ENCODE measurements around the gene FADS1.
A peak's percentile ranks its signal among the peaks of the same experiment; 100 is the strongest.

Gene FADS1

DNA sequence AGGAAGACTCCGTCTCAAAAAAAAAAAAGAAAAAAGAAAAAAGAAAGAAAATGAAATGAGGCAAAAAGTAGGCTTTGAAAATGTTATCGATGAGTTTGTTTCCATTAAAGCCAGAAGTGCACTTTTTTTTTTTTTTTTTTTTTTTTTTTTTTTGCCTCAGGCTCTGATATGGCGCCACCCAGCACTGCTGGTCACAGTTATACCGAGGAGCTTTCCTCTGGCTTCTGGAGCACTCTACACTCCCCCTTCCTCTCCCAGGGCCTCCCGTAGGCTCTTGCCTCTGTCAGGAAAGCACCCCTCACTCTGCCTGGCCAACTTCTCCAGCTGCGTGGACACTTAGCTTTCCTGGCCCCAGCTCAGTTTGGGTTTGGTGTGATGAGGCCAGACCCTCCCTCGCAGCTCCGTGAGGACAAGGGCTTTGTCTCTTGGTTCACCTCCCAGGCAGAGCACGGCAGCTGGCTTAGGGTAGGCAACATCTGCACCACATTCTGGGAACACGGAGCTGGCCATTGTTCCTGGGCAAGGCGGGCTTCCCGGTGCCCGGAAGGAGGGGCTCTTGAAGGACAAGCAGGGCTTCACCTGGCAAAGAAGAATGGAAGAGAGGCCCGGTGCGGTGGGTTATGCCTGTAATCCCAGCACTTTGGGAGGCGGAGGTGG, 28.2 kb upstream of the FADS1 start:
- DNase-seq: no peak

DNA sequence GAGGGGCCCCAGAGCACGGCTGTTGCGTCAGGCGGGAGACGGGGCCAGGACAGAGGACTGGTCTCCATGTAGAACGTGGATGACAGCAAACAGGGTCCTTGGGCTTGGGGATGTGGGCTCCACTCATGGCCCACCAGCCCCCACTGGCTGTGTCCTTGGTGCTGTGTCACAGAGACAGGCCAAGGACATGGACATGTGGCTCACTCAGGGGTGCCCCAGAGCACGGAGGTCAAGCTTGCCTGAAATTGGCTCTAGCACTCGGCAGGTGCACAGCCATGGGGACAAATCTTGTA, 25.7 kb upstream of the FADS1 start:
- DNase-seq: no peak

DNA sequence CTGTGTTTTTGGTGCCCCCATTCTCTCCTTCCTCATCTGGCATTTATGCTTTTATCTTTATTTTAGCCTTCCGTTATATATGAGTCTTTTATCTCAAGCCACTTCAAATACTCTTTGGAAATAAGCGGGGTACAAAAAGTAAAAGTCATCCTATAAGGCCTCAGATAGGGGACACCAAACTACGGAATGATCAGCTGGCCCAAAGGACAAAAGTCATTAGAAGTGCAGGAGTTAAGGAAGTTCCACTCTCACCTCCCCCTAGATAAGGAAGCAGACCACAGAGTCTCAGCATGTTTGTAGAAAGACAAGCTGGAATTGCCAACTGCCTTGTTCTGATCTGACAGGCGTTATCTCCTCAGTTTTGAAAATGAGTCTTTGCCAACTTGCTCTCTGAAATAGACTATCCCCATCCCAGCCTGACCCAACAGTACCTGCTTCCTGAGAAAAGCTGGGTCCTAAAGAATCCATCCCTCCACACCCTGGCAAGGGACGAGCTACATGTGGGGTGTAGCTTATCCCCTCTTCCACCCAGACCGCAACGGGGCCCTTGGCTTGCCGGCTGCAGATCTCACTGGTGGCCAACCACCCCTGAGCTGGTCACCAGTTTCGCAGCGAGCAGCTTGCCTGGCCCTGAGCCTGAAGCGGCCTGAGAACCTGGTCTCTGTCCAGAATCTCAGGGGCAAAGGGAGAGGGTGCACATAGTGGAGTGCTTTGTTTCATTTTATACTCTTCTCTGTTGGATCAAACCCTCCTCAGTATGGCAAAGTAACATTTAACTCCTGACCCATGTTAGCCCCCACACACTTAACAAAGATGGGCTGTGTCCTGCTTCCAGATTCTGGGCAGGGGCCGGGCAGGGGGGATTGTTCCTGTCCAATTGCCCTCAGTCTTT, 25.1 kb upstream of the FADS1 start:
- DNase-seq: no peak

DNA sequence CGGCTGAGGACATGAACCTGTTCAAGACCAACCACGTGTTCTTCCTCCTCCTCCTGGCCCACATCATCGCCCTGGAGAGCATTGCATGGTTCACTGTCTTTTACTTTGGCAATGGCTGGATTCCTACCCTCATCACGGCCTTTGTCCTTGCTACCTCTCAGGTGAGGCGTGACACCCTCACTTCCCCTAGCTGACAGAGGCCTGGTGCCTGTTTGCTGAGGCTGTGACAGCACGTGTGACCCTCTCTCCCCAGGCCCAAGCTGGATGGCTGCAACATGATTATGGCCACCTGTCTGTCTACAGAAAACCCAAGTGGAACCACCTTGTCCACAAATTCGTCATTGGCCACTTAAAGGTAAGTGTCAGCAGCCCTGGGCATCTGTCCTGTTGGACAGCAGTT, 23.6 kb upstream of the FADS1 start:
- DNase-seq: no peak

DNA sequence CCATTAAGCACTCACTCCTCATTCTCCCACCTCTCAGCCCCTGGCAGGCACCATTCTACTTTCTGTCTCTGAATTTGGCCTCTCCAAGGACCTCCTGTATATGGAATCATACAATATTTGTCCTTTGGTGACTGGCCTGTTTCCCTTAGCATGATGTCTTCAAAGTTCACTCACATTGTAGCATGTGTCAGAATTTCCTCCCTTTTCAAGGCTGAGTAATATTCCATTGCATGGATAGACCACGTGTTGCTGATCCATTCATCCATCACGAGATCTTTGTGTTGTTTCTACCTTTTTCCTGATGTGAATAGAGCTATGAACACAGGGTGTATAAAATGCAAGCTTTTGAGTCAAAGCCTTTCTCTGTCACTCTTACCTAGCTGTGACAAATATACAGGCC, 22.9 kb upstream of the FADS1 start:
- no peak for DNase-seq

DNA sequence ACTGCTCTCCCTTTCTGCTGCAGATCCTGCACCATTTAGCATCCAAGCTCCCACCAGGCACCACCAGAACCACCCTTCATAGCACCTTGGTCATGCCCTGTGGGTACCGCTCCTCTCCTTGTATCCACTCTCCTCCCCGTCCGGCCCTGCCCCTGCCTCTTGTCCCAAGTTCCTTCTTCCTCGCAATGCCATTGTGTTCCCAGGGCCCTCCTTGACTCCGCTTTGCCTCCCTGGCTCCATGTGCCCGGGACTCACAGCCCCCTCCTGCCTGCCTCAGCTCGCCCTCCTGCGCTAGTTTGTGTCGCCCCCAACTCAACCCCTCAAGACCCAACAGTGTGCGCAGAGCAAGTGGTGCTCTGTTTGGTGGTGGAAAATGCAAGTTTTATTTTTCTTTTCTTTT, 22.1 kb upstream of the FADS1 start:
- no peak for DNase-seq

DNA sequence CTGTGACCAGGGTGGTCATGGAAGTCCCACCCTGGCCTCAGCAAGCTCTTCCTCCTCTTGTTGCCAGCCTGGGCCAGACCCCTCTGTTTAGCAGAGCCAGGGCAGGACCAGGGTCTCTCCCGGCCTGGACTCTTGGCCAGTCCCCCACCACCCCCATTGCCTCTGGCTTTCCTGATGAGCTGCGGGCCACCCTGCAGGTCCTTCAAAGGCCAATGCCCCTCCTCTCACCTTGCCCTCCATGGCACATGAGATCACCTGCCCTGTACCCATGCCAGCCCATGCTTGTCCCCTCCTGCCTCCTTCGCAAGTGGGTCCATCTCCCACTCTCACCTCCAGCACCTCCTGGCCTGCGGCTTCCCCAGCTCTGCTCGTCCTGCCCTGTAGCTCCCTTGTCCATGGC, 21.7 kb upstream of the FADS1 start:
- DNase-seq: no peak

DNA sequence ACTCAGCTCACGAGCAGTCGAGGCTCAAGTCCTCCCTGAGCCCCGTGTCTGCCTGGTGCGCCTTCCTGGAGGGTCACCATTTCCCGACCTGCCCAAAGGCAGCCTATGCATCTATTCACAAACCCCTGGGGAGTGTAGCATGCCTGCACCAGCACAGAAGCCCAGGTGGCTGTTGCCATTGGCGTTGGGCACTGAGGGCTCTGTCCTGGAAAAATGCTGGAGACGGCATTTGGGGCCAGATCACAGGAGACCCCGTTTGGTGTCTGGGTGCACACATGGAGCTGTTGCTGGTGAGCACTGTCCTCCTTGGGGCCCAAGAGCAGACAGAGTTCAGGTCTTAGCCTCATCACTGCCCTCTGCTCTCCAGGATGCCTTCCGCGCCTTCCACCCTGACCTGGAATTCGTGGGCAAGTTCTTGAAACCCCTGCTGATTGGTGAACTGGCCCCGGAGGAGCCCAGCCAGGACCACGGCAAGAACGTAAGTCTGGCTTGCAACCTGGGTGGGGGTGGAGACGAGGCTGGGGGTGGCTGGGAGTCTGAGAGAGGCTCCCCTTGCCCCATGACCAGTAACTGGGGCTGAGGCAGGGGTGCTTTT, 20.7 kb upstream of the FADS1 start:
- DNase-seq: no peak

DNA sequence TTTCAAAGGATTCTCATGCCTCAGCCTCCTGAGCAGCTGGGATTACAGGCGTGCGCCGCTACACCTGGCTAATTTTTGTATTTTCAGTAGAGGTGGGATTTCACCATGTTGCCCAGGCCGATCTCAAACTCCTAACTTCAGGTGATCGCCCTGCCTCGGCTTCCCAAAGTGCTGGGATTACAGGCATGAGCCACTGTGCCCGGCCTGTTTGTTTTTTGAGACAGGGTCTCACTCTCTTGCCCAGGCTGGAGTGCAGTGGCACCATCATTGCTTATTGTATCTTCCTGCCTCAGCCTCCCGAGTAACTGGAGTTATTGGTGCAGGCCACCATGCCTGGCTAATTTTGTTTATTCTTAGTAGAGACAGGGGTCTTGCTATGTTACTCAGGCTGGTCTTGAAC, 19.4 kb upstream of the FADS1 start:
- no peak for DNase-seq

DNA sequence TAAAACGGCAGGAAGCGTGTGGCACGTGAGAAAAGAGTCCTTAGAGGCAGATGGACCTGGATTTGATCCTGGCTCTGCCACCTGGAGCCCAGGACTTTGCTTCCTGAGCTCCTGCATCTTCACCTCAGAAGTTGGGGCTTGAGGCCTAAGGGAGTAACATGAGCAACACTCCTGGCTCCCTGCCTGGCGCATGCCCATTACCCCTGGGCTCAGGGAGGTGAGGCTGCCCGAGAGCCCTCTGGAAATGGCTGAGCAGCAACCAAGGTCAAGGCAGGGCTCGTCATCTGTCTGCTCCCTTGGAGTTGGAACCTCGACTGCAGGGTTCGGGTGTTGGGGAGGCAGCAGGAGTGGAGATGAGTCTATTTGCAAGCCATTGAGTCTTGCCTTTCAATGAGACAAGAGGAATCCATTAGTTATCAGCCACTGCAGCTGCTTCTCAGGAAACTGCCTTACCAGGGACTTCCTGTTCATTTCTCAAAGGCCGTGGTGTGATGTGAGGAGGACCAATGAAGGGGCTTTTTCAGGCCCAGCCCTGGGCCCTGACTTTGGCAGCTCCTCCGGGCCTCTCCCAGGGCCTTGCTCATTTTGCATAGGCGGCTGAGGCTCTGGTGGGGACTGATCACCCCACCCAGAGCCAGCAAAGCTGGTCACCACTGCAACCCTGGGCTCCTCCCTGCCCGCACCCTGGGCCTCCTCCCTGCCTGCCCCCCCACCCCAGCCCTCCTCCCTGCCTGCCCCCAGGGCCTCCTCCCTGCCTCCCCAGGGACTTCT, 17.7 kb upstream of the FADS1 start:
- DNase-seq: peak; percentile 66

DNA sequence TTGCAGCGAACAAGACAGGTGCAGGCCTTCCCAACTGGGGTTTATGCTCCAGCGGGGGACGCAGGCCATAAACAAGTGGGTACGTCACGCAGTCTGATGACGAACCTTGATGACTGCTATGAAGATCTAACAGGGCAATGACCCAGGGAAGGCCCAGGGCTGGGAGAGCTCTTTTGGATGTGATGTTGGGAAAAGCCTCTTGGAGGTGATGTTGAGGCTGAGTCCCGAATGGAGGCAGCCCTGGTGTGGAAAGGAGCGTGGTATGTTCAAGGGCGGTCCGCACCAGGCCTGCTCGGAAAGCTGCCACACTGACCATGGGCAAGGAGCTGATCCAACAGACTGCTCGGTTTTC, 17.1 kb upstream of the FADS1 start:
- DNase-seq: no peak

DNA sequence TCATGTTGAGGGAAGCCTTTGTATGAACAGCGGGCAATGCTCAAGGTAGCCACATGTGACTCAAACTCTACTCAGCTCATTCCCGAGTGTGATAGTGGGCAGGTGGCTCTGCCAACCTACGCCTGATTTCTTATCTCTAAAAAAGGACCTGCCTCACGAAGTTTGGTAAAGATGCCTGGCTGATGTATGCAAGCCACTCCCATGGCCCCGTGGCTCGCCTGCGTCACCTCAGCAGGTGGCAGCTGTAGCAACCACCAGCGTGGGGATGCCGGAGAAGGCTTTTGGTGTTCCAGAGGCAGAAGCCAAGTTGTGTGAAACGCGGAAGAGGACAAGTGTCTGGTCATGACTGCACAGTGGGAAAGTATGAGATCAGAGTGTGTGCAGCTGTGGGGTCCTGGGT, 16.7 kb upstream of the FADS1 start:
- DNase-seq: no peak

DNA sequence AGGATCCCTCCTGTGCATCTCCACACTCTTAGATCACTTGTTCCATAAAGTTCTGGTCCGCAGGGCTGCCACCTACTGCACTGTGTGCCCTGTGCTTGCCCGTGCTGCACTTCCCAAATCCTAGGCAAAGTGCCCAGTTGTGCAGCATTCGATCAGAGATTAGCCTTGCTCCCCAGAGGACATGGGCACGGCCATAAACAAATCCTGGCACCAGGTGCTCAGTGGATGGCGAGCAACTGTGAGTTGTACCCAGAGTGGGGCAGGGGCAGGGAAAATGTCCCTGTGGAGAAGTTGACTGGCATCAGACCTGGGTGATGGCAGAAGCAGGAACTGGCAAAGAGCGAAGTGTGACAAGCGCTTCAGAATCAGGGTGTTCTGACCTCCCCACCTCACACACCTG, 16.0 kb upstream of the FADS1 start:
- no peak for DNase-seq

DNA sequence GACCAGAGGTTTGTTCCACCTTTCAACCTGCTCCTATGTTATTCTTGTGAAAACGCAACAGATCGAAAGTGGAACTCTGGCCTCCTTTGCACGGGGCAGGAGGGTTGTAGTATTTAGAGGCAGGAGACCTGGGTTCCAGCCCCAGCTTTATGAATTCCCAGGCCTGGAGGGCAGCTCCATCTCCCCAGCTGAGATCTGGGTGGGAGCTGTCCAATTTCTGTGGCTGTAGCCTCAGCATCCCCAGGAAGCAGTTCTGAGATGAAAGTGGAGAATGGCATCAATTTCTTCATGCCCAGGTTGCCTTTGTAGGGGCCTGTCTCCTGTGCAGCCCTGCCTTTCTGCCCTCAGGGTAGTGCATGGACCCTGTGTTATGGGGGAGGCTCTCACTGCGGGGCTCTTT, 15.4 kb upstream of the FADS1 start:
- no peak for DNase-seq

DNA sequence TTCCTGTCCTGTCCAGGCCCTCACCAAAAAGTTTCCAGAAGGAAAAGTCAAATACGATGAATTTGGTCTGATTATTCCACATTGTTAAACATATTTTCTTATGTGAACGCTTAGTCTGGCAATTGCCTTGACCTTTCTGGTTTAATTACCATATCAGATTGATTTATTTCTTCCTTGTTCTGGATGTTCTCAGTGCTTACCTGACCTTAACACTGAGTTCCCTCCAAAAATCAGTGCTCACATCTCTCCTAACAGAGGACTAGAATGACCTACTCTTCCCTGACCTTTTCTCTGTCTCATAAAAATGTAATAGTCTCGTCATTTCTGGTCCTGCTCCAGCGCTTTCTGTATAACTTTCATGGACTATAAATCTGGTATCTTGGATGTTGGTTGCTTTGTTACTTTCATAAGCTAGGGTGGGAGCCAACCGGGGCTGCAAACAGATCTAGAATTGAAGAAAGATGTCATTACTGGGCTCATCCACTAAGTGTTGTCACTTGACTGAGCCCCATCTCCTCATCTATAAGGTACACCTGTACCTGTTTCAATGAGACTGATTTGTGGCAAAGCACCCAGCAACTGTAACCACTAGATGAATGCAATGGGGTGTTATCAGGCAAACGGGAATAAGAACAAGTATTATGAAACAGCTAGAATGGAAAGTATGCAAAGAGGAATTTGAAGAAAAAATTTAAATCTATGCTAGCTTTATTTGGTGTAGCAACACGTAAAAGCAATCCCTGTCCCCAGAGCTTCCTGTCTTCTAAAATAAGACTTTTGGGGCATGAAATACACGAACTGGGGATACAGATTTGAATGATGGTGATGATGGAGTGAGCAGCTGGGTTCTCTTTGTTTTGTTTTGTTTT, 13.7 kb upstream of the FADS1 start:
- no peak for DNase-seq

DNA sequence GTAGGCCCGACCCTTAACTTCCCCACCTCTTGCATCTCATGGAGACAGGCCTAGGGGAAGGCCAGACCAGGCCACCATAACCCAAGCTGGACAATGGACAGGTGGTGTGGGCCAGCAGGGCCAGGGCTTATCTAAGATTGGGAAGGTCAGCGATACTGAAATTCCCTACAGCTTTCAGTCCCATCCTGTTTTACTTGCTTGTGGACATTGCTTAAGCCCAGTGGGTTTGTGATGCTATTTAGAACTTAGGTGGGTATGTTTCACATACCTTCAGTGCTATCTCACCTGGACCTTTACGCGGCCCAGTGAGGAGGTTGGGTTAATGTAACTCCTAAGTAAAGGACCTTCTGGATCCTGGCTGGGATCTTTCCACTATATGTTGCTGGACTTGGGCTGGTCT, 13.0 kb upstream of the FADS1 start:
- no peak for DNase-seq

DNA sequence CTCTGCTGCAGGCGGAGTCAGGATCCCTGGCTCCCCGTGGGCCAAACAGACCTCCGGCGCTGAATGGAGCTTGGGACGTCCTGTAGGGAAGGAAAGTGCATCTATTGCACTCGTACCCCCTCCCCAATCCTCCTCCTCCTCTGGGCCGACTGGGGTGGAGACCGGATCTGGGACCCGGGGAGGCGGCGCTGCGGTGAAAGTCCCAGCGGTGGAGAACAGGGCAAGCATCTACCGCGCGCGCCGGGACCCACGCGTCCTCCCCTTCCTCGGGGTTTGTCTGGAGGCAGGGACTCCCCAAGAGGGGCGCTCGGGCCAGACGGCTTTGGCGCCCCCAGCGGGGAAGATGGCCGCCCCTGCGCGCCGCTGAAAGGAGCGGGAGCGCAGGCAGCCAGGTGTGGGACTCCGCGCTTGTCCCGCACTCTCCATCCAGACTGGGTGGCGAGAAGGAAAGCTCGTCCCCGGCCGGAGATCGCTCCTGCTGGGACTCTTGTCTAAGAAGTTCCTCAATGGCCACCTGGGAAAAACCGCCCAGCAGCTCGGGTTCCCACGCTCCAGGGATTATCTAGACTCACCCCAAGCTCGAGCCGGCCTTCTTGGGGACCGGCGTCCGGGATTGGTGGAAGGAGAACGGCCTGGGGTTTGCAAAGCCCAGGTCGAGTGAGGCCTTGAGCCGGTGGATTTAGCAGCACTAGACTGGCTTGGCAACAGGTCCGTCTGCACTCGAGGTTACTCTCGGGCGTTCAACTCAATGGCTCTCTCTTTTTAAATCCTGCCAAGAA, 12.0 kb upstream of the FADS1 start:
- peak; percentile 64 for DNase-seq

DNA sequence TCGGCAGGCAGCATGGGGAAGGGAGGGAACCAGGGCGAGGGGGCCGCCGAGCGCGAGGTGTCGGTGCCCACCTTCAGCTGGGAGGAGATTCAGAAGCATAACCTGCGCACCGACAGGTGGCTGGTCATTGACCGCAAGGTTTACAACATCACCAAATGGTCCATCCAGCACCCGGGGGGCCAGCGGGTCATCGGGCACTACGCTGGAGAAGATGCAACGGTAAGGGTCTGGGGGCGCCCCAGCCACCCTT, 11.5 kb upstream of the FADS1 start:
- no peak for DNase-seq

DNA sequence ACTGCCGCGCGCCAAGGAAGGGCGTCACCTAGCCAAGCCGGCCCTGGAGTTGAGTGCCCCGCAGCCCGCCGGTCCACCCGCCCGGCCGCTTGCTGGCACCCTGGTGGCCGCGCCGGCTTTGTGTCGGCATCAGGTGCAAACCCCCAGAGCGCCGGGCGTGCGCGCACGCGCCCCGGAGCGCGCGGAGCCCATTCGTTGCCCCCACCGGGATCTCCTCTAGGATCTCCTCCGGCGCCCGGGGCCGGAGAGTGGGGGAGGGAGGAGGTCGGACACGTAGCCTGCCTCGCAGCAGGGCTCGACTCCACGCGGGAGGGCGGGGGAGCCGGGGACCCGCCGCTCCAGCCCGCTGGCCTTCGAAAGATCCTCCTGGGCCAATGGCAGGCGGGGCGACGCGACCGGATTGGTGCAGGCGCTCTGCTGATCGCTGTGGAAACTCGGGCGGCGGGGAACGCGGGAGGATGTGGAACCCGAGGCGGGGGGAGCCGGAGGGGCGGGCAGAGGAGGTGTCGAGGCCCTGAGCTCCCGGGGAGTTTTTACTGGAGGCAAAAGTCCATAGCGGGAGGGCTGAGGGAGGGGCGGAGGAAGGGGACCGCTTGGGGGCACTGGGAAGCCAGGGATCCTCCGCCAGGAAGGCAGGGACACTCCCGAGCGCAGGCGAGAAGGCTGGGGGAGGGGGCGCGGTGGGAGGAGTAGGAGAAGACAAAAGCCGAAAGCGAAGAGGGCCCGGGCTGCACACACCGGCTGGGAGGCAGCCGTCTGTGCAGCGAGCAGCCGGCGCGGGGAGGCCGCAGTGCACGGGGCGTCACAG, 11.0 kb upstream of the FADS1 start, which contains the start of gene FADS2:
TSS of gene FADS2 (plus strand) at position 730 of the 808 bp plus-strand sequence. CDS start 91 bp downstream, outside the sequence.
- peak; percentile 84 for DNase-seq

DNA sequence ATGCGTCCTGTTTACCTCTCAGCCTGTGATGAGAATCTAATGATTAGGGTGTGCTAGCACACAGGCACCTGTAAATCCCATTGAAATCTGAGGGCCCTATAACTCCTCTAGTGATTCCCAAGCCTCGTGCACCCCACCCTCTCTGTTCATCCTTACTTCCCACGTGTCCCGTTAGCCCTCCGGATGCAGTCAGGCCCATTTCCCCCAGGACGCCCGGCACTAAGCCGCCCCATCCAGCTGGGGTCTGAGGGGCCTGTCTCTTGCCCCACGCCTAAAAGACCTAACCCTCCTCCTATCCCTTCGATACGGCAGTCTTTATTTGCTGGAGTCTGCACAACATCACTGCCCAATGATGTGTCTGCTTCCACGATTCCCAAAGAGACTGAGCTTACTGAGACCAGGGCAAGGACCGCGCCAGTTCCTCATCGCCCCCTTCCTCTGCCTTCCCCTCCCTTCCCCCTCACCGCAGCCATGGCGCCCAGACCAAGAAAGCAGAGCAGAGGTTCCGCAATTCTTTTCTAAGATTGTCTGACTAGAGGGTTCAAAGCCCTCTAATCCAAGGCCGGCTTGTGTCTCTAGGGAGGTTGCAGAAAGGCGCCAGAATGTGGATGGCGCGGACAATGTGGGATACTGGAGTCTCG, 10.2 kb upstream of the FADS1 start:
- DNase-seq: no peak

DNA sequence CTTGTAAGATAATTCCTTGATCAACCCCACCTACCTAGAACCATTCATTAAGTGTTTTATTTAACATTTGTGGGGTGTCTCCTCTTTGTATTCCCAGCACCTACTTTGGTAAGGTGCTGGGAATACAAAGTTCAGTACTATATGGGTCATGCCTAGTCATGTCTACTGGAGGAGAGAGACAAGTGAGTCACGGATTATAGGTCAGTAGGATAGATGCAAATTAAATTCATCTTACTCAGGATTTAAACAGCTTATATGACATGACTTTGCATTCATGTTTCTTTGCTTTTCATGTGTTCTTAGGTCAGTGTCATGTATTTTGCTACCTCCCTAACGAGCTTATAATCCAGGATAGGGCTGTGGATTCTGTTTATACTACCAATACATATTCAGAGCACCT, 3.4 kb upstream of the FADS1 start:
- no peak for DNase-seq
